Mesodermal cell (in vitro differentiated cells): ENCODE data around the gene SLFN12L.

Experiments
- H3K27ac ChIP-seq: 2 replicates; pipeline ENCODE4 v1.7.0; 2013; ENCODE audit warnings: mild to moderate bottlenecking, low read depth, low read length, moderate library complexity; ENCODE audit not compliant: severe bottlenecking
- H3K36me3 ChIP-seq: 2 replicates; pipeline ENCODE4 v1.7.1; 2013; ENCODE audit warnings: mild to moderate bottlenecking, low read length, moderate library complexity; ENCODE audit not compliant: control insufficient read depth, insufficient read depth
- H3K4me1 ChIP-seq: one replicate; pipeline ENCODE4 v1.7.1; 2013; ENCODE audit warnings: mild to moderate bottlenecking, low read length; ENCODE audit not compliant: insufficient read depth, control insufficient read depth, poor library complexity, severe bottlenecking
- H3K4me3 ChIP-seq: 2 replicates; pipeline ENCODE4 v1.7.0; 2013; ENCODE audit warnings: low read length, control low read depth, mild to moderate bottlenecking; ENCODE audit not compliant: insufficient read depth, poor library complexity, severe bottlenecking; ENCODE audit errors: extremely low read depth
- H3K9me3 ChIP-seq: 2 replicates; pipeline ENCODE4 v1.7.1; 2013; ENCODE audit warnings: mild to moderate bottlenecking, low read length, moderate library complexity; ENCODE audit not compliant: control insufficient read depth
- WGBS, 2 experiments: methylation state at CpG; one replicate each; pipeline ENCODE4 v1.1.5; 2013; ENCODE audit warnings: missing lambda C conversion rate in 2 of 2; ENCODE audit not compliant: insufficient coverage in 2 of 2; 5-methylcytosine and 5-hydroxymethylcytosine counted together

SLFN12L gene

DNA sequence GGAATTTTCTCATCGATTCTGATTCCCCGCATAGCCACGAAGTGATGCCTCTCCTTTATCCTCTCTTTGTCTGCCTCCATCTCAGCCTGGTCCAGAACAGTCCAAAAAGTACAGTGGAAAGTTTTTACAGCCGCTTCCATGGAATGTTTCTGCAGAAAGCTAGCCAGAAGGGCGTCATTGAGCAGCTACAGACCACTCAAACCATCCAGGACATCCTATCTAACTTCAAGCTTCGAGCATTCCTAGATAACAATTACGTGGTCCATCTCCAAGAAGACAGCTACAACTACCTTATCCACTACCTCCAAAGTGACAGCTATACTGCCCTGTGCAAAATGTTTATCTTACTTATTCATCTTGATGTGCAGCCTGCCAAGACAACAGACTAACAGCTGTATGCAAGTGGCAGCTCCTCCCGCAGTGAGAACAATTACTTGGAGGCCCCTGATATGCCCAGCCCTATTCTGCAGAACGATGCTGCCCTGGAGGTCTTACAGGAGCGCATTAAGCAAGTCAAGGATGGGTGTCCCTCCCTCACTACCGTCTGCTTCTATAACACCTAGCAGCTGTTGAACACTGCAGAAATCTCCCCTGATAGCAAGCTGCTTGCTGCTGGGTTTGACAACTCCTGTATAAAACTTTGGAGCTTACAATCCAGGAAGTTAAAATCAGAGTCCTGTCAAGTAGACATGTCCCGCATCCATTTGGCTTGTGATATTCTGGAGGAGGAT is 38.9 kb downstream of the SLFN12L start:
- no peak overlapping the region for H3K27ac ChIP-seq
- H3K9me3 ChIP-seq = no peaks in the 10 kb centered on the region
- WGBS, 2 experiments = 82 to 83% methylated on average over 11 of the region's 12 CpGs
- no peak overlapping the region for H3K4me3 ChIP-seq
- no peaks in the 10 kb centered on the region for H3K4me1 ChIP-seq
- no peaks in the 10 kb centered on the region for H3K36me3 ChIP-seq

GRCh38 chr17:35496451-35497290 is 40.8 kb downstream of the SLFN12L start:
- WGBS, 2 experiments = 72 to 84% methylated on average over 23 to 29 of the region's 30 CpGs
- Histone ChIP-seq H3K4me1 (no peaks in the 10 kb centered on the region), H3K27ac (no peak overlapping the region), H3K36me3 (no peaks in the 10 kb centered on the region), H3K4me3 (no peak overlapping the region), H3K9me3 (no peaks in the 10 kb centered on the region)

- Histone ChIP-seq H3K27ac (no peak overlapping the region), H3K4me1 (no peaks in the 10 kb centered on the region), H3K9me3 (no peaks in the 10 kb centered on the region), H3K36me3 (no peaks in the 10 kb centered on the region), H3K4me3 (no peak overlapping the region)
- WGBS, 2 experiments = no CpG with 5 or more reads among the region's 2 CpGs
Observed at GRCh38 chr17:35493040-35493439, 44.4 kb downstream of the SLFN12L start.

DNA sequence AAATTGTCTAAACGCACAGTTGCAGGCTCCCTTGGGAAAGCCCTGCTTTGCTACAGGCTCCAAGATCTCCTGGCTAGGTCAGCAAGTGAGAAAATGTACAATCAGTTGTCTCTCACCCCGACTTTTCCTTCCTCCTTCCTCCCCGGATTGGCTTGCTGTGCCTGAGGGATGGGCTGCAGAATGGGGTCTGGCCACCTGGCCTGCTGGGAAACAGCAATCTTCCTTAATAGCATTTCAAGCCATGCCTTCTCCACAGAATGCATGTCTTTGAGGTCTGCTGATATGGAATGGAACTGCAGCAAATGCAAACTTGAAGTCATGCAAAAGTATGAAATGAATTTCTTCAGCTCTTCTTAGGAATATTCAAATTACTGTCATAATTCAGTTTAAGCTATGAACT is 46.1 kb downstream of the SLFN12L start:
- Histone ChIP-seq H3K27ac (no peak overlapping the region), H3K36me3 (no peaks in the 10 kb centered on the region), H3K9me3 (no peaks in the 10 kb centered on the region), H3K4me1 (no peaks in the 10 kb centered on the region), H3K4me3 (no peak overlapping the region)
- WGBS, 2 experiments = 86 to 100% methylated on average over 2 of the region's 3 CpGs

GRCh38 chr17:35489944-35490343 is 47.5 kb downstream of the SLFN12L start:
- Histone ChIP-seq H3K4me1 (no peaks in the 10 kb centered on the region), H3K36me3 (no peaks in the 10 kb centered on the region), H3K4me3 (no peak overlapping the region), H3K9me3 (no peaks in the 10 kb centered on the region), H3K27ac (no peak overlapping the region)
- 71 to 95% methylated on average over 11 to 16 of the region's 18 CpGs for WGBS, 2 experiments

DNA sequence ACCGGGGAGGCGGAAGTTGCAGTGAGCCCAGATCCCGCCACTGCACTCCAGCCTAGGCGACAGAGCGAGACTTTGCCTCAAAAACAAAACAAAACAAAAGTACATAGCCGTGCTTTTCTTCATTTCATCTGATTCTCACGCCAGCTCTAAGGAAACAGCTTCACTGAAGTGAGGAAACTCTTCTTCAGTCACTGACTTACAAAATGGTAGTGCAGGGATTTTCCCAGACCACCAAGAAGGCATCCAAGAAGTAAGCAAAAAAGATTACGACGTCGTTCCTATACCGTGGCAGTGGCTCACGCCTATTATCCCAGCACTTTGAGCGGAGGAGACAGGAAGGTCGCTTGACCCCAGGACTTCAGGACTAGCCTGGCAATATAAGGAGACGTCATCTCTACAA is 48.5 kb downstream of the SLFN12L start:
- H3K9me3 ChIP-seq = no peaks in the 10 kb centered on the region
- H3K27ac ChIP-seq = no peak overlapping the region
- no peak overlapping the region for H3K4me3 ChIP-seq
- 91 to 94% methylated on average over 13 to 14 of the region's 15 CpGs for WGBS, 2 experiments
- H3K36me3 ChIP-seq = no peaks in the 10 kb centered on the region
- H3K4me1 ChIP-seq = no peaks in the 10 kb centered on the region

DNA sequence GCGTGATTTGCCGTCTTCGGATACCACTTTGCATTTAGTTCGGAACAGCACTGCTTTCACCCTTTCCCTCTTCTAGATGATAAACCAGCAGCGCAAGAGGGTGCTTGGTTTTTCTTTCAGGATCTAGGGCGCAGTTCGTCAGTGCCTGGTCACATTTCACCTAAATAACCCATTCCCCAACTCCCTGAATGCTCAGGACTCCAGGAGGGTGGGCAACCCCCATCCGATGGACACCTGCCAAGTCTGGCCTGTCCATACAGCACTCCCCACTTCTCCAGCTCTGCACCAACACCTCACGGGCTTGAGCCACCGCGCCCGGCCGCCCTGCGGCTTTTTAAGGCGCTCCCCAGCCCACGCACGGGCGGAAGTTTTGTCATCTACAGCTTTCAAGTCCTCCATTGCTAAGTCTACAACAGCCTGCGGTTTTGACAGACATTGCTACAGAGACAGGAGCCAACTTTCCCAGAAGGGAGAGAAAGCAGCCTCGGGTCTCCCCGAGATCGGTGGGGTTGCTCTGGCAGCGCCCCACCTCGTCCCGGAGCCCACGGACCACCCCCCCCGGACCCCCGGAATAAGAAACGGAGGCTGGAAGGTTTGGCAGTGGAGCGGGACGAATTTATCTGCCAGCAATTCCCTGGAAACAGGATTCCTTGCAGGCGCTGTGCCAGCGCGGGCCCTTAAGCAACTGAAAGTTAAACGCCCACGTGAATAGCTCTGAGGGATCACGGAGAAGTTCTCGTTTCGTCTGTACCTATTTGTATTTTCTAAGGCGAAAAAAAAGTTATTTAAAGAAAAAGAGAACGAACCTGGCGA is 50.4 kb downstream of the SLFN12L start:
- no peaks in the 10 kb centered on the region for H3K9me3 ChIP-seq
- no peaks in the 10 kb centered on the region for H3K4me1 ChIP-seq
- H3K4me3 ChIP-seq = peak overlapping the region; percentile 5
- no peak overlapping the region for H3K27ac ChIP-seq
- no peaks in the 10 kb centered on the region for H3K36me3 ChIP-seq
- 82 to 83% methylated on average over 39 to 42 of the region's 42 CpGs for WGBS, 2 experiments

GRCh38 chr17:35479271-35479670 is 58.2 kb downstream of the SLFN12L start:
- Histone ChIP-seq H3K27ac (no peak overlapping the region), H3K4me1 (no peaks in the 10 kb centered on the region), H3K36me3 (no peaks in the 10 kb centered on the region), H3K9me3 (no peaks in the 10 kb centered on the region), H3K4me3 (no peak overlapping the region)
- WGBS, 2 experiments = 60 to 100% methylated on average over 1 of the region's 5 CpGs

DNA sequence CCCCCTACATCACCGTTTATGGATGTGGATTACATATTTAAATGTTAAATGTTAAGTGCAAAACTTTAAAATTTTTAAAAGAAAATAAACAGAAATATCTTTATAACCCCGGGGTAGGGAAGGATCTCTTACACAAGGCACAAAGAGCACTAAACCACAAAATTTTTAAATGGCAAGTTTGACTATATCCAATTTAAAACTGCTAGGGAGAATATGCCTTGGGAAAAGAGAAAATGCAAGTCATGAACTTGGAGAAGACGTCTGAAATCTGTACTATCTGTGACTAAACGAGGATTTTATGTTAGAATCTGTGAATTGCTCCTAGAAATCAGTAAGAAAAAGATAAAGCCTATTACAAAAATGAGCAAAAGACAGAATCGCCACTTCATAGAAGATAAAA is 60.2 kb downstream of the SLFN12L start:
- Histone ChIP-seq H3K36me3 (no peaks in the 10 kb centered on the region), H3K27ac (no peak overlapping the region)
- WGBS, 2 experiments = 60 to 86% methylated on average over 1 of the region's 5 CpGs

DNA sequence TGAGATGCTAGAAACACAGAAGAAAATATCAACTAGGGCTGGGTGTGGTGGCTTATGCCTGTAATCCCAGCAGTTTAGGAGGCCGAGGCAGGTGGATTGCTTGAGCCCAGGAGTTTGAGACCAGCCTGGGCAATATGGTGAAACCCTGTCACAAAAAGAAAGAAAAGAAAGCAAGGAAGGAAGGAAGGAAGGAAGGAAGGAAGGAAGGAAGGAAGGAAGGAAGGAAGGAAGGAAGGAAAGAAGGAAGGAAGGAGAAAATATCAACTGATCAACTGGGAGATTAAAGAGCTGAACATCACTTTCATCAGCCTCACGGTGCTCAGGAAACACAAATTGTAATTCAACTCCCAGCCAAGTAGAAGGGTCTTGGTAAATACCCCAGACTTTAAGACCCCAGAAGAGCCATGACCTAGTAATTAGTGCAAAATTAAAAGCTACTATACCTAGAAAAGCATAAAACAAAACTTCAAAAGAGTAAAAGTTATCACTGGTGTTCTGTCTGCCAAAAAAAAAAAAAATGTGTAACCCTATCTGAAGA is 61.1 kb downstream of the SLFN12L start:
- Histone ChIP-seq H3K36me3 (no peaks in the 10 kb centered on the region), H3K4me3 (no peak overlapping the region), H3K27ac (no peak overlapping the region), H3K4me1 (no peaks in the 10 kb centered on the region), H3K9me3 (no peaks in the 10 kb centered on the region)
- WGBS, 2 experiments = 71 to 100% methylated on average over 1 of the region's 2 CpGs

More for the DNA sequence above, 60.2 kb downstream of the SLFN12L start:
- H3K4me3 ChIP-seq = no peak overlapping the region
- no peaks in the 10 kb centered on the region for H3K4me1 ChIP-seq
- no peaks in the 10 kb centered on the region for H3K9me3 ChIP-seq
